ENCODE measurements around the gene CLIC3.

CLIC3 gene

DNA sequence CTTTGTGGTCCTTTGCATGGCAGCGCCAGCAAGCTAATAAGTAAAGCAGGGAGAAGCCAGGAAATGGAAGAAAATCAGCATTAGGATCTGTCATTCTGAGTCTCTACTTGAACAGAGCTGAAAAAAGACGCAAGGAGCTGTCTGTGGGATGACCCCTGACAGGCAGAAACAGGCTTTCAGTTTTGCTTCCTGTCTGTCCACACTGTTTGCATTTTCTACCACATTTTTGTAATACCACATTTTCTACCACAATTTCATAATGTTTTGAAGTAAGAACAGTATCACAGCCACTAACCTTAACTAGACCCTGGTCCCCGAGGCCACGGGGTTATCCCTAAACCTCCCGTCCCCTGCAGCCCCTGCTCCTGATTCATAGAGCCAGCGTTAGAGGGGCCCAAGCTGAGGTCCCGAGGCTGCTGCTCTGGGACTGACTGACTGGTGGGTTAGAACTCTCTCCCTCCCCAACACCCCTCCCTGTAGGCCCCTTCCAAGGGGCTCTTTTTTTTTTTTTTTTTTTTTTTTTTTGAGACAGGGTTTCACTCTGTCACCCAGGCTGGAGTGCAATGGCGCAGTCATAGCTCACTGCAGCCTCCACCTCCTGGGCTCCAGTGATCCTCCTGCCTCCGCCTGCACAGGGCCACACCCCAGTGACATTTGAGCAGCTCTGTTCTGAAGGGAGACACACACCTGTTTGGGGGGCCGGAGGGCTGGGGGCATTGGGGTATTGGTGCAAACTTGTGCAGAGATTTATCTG lies 4.0 kb upstream of the CLIC3 start:
- DNase-seq (ENCODE audit: low read depth in 2 of 2), result no peak

DNA sequence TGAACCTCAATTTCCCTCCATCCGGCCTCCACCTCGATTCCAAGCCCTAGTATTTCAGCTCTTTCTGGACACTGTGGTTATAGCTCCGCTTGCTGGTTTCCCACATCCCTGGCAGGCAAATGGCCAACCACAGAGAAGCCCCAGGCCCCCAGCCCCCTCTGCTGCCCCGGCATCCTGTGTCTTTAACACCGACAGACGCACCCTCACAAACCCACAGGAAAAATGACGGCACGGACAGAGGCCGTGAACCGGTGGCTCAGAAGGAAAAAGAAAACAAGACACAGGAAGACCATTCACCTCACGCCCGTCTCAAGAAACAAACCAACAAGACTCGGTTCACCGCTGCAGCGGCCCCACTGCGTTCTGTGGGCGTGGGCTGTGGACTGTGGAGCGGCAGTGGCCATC lies 1.5 kb upstream of the CLIC3 start:
- DNase-seq (ENCODE audit: low read depth in 2 of 2), result peak in 1 of 2 donors; percentile 23

DNA sequence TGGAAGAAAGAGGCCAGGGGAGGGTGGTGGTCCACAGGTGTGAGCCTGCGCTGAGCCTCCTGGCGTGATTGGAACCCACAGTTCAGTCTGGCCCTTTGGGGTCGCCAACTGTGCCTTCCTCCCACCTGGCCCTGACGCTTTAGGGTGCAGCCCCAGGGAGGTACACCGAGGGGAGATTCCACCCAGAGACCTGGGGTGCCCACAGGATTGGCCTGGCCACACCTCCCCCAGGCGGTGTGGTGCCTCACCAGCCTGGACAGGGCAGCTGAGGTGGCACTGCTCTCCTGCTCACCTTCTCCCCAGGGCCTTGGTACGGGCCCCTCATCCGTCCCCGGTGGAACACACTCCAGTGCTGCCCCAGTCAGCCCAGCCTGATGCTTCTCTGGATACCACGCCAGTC lies 1.0 kb upstream of the CLIC3 start:
- no peak for DNase-seq (ENCODE audit: low read depth in 2 of 2)

DNA sequence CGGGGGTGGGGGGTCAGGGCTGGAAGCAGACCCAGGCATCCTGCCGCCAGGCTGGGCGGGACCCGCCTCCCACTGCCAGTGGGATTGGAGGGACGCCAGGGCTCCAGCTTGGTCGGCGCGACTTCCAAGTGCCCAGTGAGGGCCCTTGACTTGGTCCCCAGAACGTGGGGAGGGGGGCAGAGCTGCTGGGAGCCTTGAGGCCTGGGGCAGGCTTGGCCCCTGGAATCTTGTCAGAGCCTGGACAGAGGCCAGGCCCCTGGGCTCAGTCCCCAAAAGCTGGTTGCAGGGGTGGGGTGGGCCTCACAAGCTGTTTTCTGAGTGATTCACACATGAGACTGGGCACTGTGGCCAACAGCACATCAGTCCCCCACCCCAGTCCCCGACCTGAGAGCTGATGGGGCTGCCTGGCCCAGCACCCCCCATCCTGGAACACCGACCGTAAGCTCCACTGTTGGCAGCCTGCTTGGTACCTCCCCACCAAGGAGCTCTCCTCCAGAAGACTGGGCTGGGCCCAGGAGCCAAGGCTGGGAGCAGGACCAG lies 526 bp downstream of the CLIC3 start:
- no peak for DNase-seq (ENCODE audit: low read depth in 2 of 2)

DNA sequence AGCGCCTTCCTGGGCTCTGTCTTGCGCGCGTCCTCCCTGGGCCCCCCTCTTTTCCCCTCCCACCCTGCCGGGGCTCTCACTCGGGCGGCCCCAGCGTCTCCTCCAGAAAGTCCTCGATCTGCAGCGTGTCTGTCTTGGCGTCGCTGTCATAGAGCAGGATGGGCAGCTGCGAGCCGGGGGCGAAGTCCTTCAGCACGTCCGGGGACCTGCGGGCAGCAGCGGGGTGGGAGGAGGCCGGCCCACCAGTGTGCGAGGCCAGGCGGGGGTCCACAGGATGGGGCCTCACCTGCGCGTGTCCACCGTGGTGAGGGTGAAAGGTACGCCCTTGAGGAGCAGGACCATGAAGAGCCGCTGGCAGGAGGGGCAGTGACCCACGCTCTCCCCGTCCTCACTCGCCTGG lies 1.0 kb downstream of the CLIC3 start:
- no peak for DNase-seq (ENCODE audit: low read depth in 2 of 2)

DNA sequence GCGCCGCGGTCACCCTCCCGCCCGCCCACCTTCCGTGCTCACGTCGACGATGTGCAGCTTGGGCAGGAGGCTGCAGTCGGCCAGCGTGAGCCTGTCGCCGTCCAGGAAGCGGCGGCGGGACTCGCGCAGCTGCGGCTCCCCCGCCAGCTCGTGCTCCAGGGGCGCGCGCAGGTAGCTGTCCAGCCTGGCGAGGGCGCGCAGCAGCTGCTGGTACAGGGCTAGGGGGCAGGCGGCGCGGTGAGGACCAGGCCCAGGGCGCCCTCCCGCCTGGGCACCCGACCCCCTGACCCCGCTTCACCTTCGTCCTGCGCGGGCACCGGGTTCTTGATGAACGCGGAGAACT lies 1.5 kb downstream of the CLIC3 start:
- no peak for DNase-seq (ENCODE audit: low read depth in 2 of 2)

DNA sequence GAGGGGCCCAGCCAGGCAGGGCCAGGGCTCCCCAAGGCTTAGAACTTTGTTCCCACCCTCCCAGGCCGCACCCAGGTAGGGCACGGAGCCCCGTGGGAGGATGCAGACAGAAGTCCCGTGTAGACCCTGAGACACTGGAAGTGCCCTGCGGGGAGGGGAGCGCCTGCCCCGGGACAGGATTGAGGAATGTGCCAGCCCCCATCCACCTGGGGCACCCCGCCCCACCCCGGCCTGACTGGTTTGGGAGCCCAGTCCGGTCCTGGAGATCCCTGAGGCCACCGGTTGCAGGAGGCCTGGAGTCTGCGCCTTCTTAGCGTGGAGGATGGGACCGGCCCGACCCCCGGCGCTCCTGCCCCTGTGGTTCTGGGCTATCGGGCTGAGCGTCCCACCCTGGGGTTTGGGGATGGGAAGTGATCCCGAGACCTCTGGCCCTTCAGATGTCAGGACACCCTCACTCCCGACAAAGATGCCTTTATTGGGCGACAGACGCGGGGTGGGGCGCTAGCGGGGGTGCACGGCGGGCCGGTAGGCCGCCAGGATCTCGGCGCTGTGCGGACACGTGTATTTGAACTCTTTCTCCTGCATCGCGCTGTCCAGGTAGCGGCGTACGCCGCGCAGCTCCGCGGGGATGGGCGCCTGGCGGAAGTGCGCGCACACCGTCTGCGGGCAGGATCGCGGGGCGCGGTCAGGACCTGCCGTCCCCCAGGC lies 2.0 kb downstream of the CLIC3 start:
- no peak for DNase-seq (ENCODE audit: low read depth in 2 of 2)

DNA sequence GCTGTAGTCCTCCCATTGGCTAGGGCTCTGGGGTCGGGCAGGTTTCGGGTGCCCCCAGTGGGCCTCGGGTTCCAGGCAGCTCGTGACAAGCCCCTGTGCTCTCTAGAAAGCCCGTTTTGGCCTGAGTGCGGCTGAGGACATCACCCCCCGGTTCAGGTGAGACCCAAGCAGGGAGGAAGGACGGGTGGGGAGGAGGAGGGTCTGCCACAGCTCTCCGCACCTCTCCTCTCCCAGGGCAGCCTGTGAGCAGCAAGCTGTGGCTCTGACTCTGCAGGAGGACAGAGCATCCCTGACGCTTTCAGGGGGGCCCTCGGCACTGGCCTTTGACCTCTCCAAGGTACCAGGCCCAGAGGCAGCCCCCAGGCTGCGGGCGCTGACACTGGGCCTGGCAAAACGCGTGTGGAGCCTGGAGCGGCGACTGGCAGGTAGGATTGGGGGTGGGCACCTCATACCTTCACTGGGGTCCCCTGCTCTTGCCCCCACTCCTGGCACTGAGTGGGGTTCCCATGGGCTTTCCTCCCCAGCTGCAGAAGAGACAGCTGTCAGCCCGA lies 3.5 kb downstream of the CLIC3 start:
- no peak for DNase-seq (ENCODE audit: low read depth in 2 of 2)

DNA sequence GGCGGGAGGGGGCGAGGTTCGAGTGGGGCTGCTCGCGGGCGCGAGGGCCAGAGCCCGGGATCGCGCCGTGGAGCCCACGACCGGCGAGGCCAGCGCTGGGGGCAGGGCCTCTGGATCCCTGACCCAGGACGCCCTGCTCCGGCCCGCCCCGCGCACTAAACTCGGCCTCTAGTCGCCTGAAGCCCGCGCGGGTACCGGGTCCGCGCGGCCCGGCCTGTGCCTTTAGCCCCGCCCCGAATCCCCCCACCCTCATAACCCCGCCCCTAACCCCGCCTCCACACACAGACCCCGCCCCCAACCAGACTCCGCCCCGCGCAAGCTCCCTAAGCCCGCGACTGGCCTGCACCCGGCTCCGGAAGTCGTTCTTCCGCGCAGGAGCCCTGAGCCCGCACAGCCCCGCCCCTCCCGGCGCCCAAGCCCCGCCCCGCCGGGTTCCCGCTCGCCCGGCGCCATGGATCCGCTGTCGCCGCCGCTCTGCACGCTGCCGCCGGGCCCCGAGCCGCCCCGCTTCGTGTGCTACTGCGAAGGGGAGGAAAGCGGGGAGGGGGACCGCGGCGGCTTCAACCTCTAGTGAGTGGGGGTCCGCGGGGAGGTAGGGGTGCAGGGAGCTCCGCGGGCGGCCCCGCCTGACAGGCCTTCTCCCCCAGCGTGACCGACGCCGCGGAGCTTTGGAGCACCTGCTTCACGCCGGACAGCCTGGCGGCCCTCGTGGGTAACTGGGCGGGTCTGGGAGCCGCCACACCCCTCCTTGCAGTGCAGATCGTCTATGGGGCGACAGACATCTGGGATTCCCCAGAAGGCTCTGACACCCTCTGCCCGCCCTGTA lies 4.2 kb downstream of the CLIC3 start, which contains the start of gene PAXX:
PAXX (plus strand) TSS at position 430 of the 826 bp plus-strand sequence; CDS start at position 452, 22 bp downstream.
- DNase-seq (ENCODE audit: low read depth in 2 of 2), result peak; percentile 81 to 87

DNA sequence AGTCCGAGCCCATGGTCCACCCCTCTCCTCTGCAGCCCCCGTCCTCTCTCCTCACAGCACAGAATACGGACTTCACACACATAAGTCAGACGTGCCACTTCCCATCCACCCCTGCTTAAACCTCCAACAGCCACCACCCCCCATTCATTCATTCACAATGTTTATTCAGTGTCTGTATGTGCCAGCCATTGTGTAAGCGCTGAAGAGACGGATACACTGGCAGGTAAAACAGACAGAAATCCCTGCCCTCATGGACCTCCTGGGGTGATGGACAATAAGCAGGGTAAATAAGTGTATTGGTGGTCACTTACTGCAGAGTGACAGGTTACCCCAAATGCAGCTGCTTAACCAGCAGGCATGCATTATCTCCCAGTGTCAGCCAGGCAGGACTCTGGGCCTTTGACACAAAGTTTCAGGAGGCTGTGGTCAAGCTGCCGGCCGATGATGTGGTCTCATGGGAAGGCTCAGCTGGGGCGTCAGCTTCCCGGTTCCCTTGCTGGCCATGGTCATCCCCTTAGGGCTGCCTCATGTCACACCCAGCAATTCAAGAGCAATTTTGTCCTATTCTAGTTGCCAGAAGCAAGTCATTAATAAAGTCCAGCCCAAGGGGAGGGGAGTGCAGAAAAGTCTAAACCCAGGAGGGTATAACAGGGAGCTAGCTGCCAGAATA lies 6.0 kb downstream of the CLIC3 start:
- DNase-seq (ENCODE audit: low read depth in 2 of 2), result no peak

DNA sequence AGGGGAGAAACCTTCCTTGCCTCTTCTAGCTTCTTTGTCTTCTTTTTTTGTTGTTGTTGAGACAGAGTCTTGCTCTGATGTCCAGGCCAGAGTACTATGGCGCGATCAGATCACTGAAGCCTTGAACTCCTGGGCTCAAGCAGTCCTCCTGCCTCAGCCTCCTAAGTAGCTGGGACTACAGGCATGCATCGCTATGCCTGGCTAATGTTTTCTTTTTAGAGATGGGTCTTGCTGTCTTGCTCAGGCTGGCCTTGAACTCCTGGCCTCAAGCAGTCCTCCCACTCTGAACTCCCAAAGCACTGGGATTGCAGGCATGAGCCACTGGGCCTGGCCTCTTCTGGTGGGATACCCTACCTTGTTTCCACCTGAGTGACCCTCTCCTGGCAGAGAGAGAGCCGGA lies 7.5 kb downstream of the CLIC3 start:
- DNase-seq (ENCODE audit: low read depth in 2 of 2), result no peak

DNA sequence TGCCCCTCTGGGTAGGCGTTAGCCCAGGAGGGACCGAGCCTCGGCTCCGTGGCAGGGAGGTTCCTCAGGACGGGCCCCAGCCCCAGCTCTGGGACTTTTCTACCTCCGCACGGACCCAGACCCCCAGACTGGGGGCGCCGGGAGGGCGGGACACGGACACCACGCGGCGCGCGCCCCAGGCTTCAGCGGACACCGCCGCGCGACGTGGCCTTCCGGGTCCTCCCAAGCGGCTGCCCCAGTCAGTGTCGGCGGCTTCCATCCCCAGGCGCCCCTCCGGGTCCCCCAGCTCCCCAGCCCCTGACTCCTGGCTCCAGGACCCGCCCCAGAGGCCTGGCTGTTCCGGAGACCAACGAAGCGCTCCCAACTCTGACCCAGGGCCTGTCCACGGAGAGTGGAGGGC lies 10.5 kb downstream of the CLIC3 start:
- no peak for DNase-seq (ENCODE audit: low read depth in 2 of 2)

DNA sequence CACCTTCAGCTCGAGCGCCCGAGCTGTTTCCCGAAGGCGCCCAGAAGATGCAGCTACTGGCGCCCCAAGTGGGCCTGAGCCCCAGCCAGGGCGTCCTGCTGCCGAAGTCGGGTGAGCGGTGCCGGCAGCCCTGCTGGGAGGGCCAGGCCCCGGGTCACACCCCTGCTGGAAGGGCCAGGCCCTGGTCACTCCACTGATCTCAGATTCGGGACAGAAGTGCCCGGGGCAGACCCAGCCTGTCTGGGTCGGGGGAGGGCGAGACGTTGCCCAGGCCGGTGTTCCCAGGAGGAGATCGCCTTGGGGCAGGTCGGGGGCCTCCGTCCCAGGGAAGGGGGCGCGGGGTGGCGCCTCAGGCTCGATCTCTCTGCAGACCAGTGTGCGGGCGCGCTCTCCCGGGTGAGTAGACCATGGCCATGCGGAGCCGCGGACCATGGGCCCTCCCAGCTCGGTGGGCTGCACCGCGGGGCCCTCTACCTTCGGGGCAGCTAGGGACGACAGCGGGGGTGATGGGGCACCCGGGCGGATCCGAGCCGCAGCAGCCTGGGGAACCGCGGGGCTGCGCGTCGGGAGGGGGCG lies 11.3 kb downstream of the CLIC3 start:
- no peak for DNase-seq (ENCODE audit: low read depth in 2 of 2)

DNA sequence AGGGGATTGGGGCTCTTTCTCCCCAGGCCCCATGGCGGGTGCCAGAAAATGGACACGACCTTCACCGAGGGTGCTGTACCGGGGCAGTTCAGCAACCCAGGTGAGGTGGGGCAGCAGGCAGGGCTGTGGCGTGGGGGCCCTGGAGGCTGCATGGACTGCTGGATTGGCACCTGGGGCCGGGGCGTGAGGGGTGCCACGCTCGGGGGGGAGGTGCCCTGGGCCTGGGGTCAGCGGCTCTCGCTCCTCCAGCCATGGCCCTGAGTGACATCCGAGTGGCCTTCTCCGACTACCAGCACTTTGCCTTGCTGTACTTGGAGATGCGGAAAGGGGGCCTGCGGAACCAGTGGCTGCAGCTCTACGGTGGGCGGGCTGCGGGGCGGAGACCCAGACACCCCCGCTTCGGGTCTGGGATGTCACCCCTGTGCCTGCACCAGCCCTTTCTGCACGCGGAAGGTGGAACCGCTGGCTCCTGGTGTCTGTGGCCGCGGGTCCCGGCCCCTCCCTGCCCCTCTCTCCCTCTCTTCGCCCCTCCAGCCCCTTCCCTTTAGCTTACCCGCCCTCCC lies 11.8 kb downstream of the CLIC3 start:
- DNase-seq (ENCODE audit: low read depth in 2 of 2), result no peak

DNA sequence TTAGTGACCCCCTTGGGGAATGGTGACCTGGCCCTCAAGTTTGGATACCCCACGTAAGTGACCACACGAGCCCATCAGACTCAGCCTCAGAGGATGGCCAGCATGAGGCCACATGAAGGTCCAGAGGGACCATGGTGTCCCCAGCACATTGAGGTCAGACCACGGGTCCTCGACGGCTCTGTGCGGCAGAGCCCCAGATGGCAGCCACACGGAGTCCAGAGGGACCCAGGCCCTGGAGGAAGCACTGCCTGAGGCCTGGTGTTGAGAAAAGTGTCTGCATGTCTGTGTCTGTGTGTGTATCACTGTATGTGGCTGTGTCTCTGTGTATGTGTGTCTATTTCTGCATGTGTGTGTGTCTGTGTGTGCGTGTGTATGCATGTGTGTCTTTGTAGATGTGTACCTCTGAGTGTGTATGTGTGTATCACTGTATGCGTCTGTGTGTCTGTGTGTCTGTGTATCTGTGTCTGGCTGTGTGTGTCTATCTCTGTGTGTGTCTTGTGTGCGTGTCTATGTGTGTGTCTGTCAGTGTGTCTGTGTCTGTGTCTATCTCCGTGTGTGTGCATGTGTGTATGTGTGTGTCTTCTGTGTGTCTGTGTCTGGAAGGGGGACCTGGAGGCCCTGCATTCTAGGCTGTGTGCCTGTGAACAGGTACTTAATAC lies 12.6 kb downstream of the CLIC3 start:
- no peak for DNase-seq (ENCODE audit: low read depth in 2 of 2)

DNA sequence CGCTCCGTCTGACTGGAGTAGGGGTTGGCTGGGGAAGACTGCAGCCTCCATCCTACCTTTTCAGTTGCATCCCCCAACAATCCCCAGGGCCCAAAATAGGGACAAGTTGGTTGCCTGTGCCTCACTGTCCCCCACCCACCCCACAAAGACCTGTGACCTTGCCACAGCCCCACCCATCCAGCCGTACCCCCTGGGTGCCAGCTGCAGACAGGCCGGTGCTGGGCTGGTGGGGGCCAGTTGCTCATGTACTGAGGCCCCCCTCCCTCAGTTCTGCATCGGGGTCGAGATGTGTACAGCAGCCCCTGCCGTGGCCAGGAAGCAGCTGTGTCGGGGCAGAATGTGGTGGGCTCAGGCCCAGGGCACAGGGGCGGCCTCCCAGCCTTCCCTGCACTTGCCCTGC lies 13.2 kb downstream of the CLIC3 start:
- no peak for DNase-seq (ENCODE audit: low read depth in 2 of 2)

DNA sequence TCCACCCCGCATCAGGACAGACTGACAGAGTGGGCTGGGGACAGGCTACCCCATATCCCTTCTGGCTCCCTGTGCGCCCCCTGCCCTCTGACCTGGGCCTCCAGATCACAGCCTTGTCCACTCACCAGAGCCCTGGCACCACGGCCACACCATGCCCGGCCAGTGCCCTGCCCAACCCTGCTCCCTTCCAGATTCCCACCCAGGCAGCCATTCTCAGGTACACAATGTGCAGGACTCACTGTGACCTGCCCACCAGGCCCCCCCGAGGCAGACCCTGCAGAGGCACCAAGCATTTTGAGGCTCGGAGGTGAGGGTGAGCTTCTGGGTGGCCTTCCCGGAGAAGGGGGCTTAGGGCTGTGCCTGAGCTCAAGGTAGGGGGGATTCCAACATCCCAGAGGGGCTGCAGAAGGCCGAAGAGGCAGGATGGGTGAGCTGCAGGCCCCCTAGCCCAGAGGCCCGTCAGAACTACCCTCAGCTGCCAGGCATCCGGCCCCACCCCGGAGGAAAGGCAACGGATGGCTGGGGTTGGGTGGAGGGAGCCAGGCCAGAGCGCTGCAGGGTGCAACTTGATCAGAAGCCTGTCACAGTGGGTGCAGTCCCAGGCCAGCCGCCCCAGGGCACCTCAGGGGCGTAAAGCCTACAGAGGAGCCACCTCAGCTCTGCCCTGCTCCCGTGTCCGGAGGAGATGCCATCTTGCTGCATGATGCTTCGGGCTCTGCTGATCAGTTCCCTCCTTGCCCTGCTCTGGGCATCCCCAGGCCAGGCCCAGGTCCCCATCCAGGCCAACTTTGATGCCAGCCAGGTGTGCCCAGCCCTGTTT lies 13.9 kb downstream of the CLIC3 start, which contains the start of gene LCNL1:
LCNL1 (plus strand) TSS at position 762 of the 820 bp plus-strand sequence. CDS start 594 bp downstream, outside the sequence.
- no peak for DNase-seq (ENCODE audit: low read depth in 2 of 2)

DNA sequence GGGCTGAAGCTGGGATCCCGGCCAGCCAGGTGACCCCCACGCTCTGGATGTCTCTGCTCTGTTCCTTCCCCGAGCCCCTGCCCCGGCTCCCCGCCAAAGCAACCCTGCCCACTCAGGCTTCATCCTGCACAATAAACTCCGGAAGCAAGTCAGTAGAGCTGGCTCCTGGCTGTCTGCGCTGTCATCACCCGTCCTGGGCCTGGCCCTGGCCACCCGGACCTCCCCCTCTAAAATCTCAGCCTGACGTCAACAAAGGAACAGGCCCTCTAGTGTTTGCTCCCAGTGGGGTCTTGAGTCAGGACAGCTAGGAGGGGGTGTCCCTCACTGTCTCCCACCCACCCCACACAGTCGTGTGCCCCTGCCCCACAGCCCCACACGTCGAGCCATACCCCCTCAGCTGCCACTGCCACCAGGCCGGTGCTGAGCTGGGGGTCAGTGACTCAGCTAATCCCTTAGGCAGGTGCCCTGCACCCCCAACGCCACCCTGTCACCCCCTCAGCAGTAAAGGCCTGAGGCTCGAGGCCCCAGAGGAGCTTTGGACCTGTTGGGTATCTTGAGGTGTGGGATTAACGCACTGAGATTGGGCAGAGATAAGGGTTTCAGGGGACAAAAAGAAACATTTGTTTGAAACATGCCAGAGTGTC lies 14.7 kb downstream of the CLIC3 start:
- DNase-seq (ENCODE audit: low read depth in 2 of 2), result no peak
